K562 (cell line): ENCODE results near the gene CYYR1. TPM values are rescaled to one million over a fixed set of nuclear protein-coding genes. Genes with fewer than 3 reads are reported as not detected.

Source experiments
- ATAC-seq: fragments of 200-7000 bp; cut with Tn5 transposase; 3 replicates; pipeline ENCODE4 v1.9.1; 2020; ENCODE audit warnings: moderate library complexity
- BruUV-seq: library from RNA; stranded (reverse); fragments of 400-500 nt; replicated peaks from 2 replicates; lab custom pipeline; 2021; lab: Mats Ljungman, UMichigan
- CTCF ChIA-PET: fragments of 300-600 bp; formaldehyde crosslinking; extraction: SDS; loops from one replicate; lab custom pipeline; 2021; ENCODE audit warnings: low intra/inter-chr PET ratio; lab: Yijun Ruan, JAX
- POLR2A ChIA-PET: fragments of 300-600, 350-650 bp; sonication (Branson Sonifier 250); formaldehyde crosslinking; extraction: SDS; loops from one replicate; lab custom pipeline; 2021; ENCODE audit warnings: antibody characterized with exemption, inconsistent platforms; lab: Yijun Ruan, JAX
- DNase-seq, 4 experiments: peaks; one replicate each; pipeline versions ENCODE4 v3.0.0 to v3.0.0-alpha.2; 2011 to 2018; ENCODE audit warnings: low spot score in 3 of 4, mixed read lengths in 3 of 4; ENCODE audit errors: extremely low read depth in 1 of 4
- FAIRE-seq: peaks from 2 replicates; lab custom pipeline; 2011; peaks lifted over from hg19 to GRCh38; lab: Jason Lieb, UNC
- H2AFZ ChIP-seq: 2 replicates; pipeline ENCODE4 v1.6.0; 2011; ENCODE audit warnings: low read depth, low read length, control low read depth, inconsistent platforms
- H3K27ac ChIP-seq: fragments of 200-600 bp; 3 replicates; pipeline ENCODE4 v1.8.0; 2011; ENCODE audit warnings: low read depth, mild to moderate bottlenecking, control low read depth, inconsistent platforms, low read length, moderate library complexity, mixed read lengths; ENCODE audit errors: extremely low read depth
- H3K27me3 ChIP-seq, 2 experiments: fragments of 300-600 bp in 1 of 2; 2 replicates in 1 of 2; 3 replicates in 1 of 2; pipeline versions ENCODE4 v1.6.0 to v1.8.0; 2011; ENCODE audit warnings: inconsistent platforms in 2 of 2, low read length in 2 of 2, mild to moderate bottlenecking in 1 of 2, mixed read lengths in 1 of 2, moderate library complexity in 1 of 2; ENCODE audit not compliant: control insufficient read depth in 2 of 2, insufficient read depth in 2 of 2
- H3K36me3 ChIP-seq: fragments of 300-600 bp; 3 replicates; pipeline ENCODE4 v1.8.0; 2011; ENCODE audit warnings: mild to moderate bottlenecking, low read length, inconsistent platforms; ENCODE audit not compliant: control insufficient read depth, insufficient read depth
- H3K4me1 ChIP-seq, 2 experiments: fragments of 200-600 bp in 1 of 2; replicated peaks in 1 of 2; 2 replicates in 1 of 2; 3 replicates in 1 of 2; pipeline versions ENCODE4 v1.5.1 to v1.8.0; 2011; ENCODE audit warnings: inconsistent platforms in 2 of 2, low read length in 2 of 2, mild to moderate bottlenecking in 1 of 2, mixed read lengths in 1 of 2, moderate library complexity in 1 of 2; ENCODE audit not compliant: control insufficient read depth in 2 of 2, insufficient read depth in 2 of 2
- H3K4me2 ChIP-seq: 2 replicates; pipeline ENCODE4 v1.6.1; 2011; ENCODE audit warnings: low read length, control low read depth, inconsistent platforms, mixed read lengths; ENCODE audit not compliant: insufficient read depth
- H3K4me3 ChIP-seq: fragments of 200-600 bp; sonication (generic), shearing (Covaris generic); 2 replicates; pipeline ENCODE4 v1.5.1; 2016; ENCODE audit warnings: control low read depth, inconsistent platforms
- H3K79me2 ChIP-seq: fragments of 200-600 bp; 3 replicates; pipeline ENCODE4 v1.8.0; 2011; ENCODE audit warnings: low read length, inconsistent platforms; ENCODE audit not compliant: control insufficient read depth, insufficient read depth
- H3K9ac ChIP-seq, 2 experiments: 2 replicates each; pipeline versions ENCODE4 v1.6.0 to v1.6.1; 2011; ENCODE audit warnings: low read depth in 2 of 2, low read length in 2 of 2, control low read depth in 1 of 2, inconsistent platforms in 1 of 2, mild to moderate bottlenecking in 1 of 2, mixed read lengths in 1 of 2; ENCODE audit not compliant: insufficient read depth in 1 of 2
- H3K9me1 ChIP-seq: one replicate; pipeline ENCODE4 v1.6.0; 2011; ENCODE audit warnings: inconsistent platforms, mild to moderate bottlenecking, low read length, moderate library complexity; ENCODE audit not compliant: control insufficient read depth, insufficient read depth
- H3K9me3 ChIP-seq: replicated peaks from 2 replicates; pipeline ENCODE4 v1.5.1; 2011; ENCODE audit warnings: low read depth, low read length, inconsistent platforms; ENCODE audit not compliant: control insufficient read depth, insufficient read depth
- H4K20me1 ChIP-seq: replicated peaks from 2 replicates; pipeline ENCODE4 v1.6.1; 2011; ENCODE audit warnings: low read length, inconsistent platforms, mixed read lengths; ENCODE audit not compliant: control insufficient read depth, insufficient read depth
- KLF13 ChIP-seq: fragments of 450-650 bp; IDR thresholded peaks from 2 replicates; pipeline ENCODE4 v1.6.1; 2016; ENCODE audit warnings: missing genetic modification characterization, low read depth, mild to moderate bottlenecking, missing compliant biosample characterization, moderate library complexity, borderline replicate concordance
- MXI1 ChIP-seq: IDR thresholded peaks from 2 replicates; pipeline ENCODE4 v1.6.1; 2011; ENCODE audit warnings: low read depth, mild to moderate bottlenecking, improper control_type of control experiment, low read length
- RBM15 ChIP-seq: fragments of 200-400 bp; formaldehyde crosslinking; IDR thresholded peaks from 2 replicates; pipeline ENCODE4 v1.6.1; 2018; ENCODE audit warnings: mild to moderate bottlenecking, low read length, moderate library complexity; ENCODE audit not compliant: insufficient read depth
- ZEB2 ChIP-seq: fragments of 450-650 bp; IDR thresholded peaks from 2 replicates; pipeline ENCODE4 v1.6.1; 2016
- ZNF699 ChIP-seq: fragments of 250-450 bp; sonication (Bioruptor Pico); IDR thresholded peaks from 2 replicates; pipeline ENCODE4 v1.8.0; 2021; ENCODE audit warnings: mild to moderate bottlenecking, moderate library complexity; ENCODE audit not compliant: insufficient replicate concordance
- WGBS: fragments of 100-300 bp; shearing (Covaris generic); methylation state at CpG from one replicate; pipeline ENCODE4 v1.1.6; 2016; ENCODE audit warnings: low coverage, mixed read lengths; ENCODE audit not compliant: insufficient coverage; ENCODE audit errors: missing lambda C conversion rate; 5-methylcytosine and 5-hydroxymethylcytosine counted together
- in situ Hi-C: fragments of 300-500 bp; cut with MboI; formaldehyde crosslinking; loops from 4 replicates; pipeline ENCODE4 v1.15.0; 2018; ENCODE audit warnings: inconsistent platforms, mixed read lengths
- intact Hi-C: fragments of 100-400 bp; cut with micrococcal nuclease; formaldehyde crosslinking; loops from 2 replicates; pipeline ENCODE4 v1.14.2; 2022
- polyA plus RNA-seq, 8 experiments: library from polyadenylated mRNA; depleted of rRNA in 4 of 8; stranded (reverse) in 5 of 8; unstranded in 3 of 8; fragments of >200 nt; fragmentation: Nextera tagmentation in 2 of 8; fragmentation: Illumina TruSeq in 1 of 8; extraction: Ambion mirVana in 2 of 8; extraction: Trizol in 1 of 8; gene quantifications; 2 replicates each; pipeline versions ENCODE4 v1.2.1 to v1.2.3, GENCODE V29; 2011 to 2014; ENCODE audit warnings: inconsistent platforms in 1 of 8, missing spikeins in 1 of 8
- total RNA-seq, 7 experiments: library from RNA; depleted of rRNA in 6 of 7; stranded (reverse); fragments of >200 nt in 6 of 7; fragmentation: Illumina TruSeq in 2 of 7; extraction: Trizol in 2 of 7; gene quantifications; 2 replicates each; pipeline versions ENCODE4 v1.2.1 to v1.2.3, GENCODE V29; 2011 to 2021; ENCODE audit warnings: low replicate concordance in 1 of 7

CYYR1 gene
- total and polyA plus RNA-seq, 9 of the 15 experiments (the other 6 are each of a cell fraction or from before 2014, with no cell fraction given), result not detected

DNA sequence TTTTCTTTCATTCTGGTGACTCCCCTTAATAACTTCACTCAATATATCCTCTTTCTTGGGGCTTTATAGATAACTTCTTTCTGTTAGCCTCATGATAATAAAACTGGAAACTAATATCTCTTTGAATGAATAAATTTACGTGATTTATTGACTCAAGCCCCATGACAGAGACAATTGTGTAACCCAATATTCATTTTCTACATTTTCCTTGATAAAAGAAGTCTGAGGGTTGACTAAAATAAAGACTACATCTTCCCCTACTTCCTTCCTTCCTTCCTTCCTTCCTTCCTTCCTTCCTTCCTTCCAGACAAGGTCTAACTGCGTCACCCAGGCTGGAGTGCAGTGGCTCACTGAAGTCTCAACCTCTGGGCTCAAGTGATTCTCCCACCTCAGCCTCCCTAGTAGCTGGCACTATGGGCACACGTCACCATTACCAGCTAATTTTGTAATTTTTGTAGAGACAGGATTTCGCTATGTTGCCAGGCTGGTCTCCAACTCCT, 85.1 kb downstream of the CYYR1 start:
- H2AFZ ChIP-seq, result no peak overlapping the region
- no peaks in the 10 kb centered on the region; the same call in 1 of the 2 replicates for H3K9me3 ChIP-seq
- ATAC-seq (no peak), FAIRE-seq (no peak), DNase-seq (no peak)
- intact Hi-C loops, result no loop called here
- TF ChIP-seq ZNF699 (no peak), ZEB2 (no peak), RBM15 (no peak), KLF13 (tag) (no peak)
- no peak overlapping the region for H3K4me2 ChIP-seq
- no peaks in the 10 kb centered on the region for H3K27me3 ChIP-seq
- H3K27ac ChIP-seq, result no peak overlapping the region
- no TSS peak for BruUV-seq
- no peaks in the 10 kb centered on the region for H3K9me1 ChIP-seq
- CTCF ChIA-PET, result no interaction called here
- no peak overlapping the region for H3K4me3 ChIP-seq
- no peaks in the 10 kb centered on the region for H3K79me2 ChIP-seq
- in situ Hi-C loops, result no loop called here
- 0% methylated on average over 4 of the region's 4 CpGs for WGBS
- H3K36me3 ChIP-seq, result no peaks in the 10 kb centered on the region
- no peaks in the 10 kb centered on the region for H4K20me1 ChIP-seq
- POLR2A ChIA-PET, result no interaction called here
- no peak overlapping the region for H3K9ac ChIP-seq
- no peaks in the 10 kb centered on the region for H3K4me1 ChIP-seq

DNA sequence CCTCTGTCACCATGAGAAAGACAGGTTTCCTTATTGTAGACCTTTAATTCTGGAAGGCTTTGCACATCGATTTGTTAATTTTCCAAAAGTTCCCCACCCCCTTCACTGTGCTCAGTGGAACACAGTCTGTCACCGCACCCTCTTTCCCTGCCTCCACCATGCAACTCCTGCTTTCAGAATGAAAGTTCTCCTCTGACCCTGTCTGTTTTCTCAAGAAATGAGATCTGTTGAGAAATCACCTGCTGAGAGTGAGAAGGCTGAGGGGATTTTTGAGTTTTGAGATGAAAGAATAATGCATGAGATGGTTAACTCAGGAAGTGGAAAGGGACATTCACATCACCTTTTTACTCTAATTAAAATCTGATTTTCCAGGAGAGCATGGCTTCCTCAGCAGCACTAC, 99.6 kb downstream of the CYYR1 start:
- Histone ChIP-seq H3K27ac (no peak overlapping the region), H3K9ac (no peak overlapping the region), H3K4me1 (no peaks in the 10 kb centered on the region), H3K9me1 (no peaks in the 10 kb centered on the region), H3K4me2 (no peak overlapping the region), H3K9me3 (peaks cover 1% of the 10 kb centered on the region; the same call in 1 of the 2 replicates), H3K36me3 (no peaks in the 10 kb centered on the region), H2AFZ (no peak overlapping the region), H3K79me2 (no peaks in the 10 kb centered on the region), H4K20me1 (no peaks in the 10 kb centered on the region), H3K27me3 (no peaks in the 10 kb centered on the region), H3K4me3 (no peak overlapping the region)
- no peak for FAIRE-seq
- DNase-seq, result no peak
- POLR2A ChIA-PET, result no interaction called here
- no peak for TF ChIP-seq MXI1
- 0% methylated on average over 2 of the region's 2 CpGs for WGBS
- no TSS peak for BruUV-seq
- CTCF ChIA-PET, result no interaction called here
- in situ Hi-C loops (no loop called here), intact Hi-C loops (no loop called here)
- no peak for ATAC-seq
